GM21447 (cell line): ENCODE results near the gene RETN.

ENCODE experiments used
- ATAC-seq: cut with Tn5 transposase; IDR thresholded peaks from one replicate; pipeline ENCODE4 v1.9.1; 2021; ENCODE audit not compliant: unreplicated experiment

Gene RETN

GRCh38 chr19:7705387-7706187 is 36.7 kb downstream of the RETN start:
- peak; percentile 49 for ATAC-seq

GRCh38 chr19:7706188-7706954 is 37.5 kb downstream of the RETN start:
- ATAC-seq, result no peak

GRCh38 chr19:7706955-7707456 is 38.2 kb downstream of the RETN start:
- ATAC-seq, result no peak

- no peak for ATAC-seq
Measured at GRCh38 chr19:7709932-7710460, 41.1 kb downstream of the RETN start.

- no peak for ATAC-seq
Measured at GRCh38 chr19:7710616-7711015, 41.8 kb downstream of the RETN start.

- ATAC-seq, result no peak
Measured at GRCh38 chr19:7715671-7716070, 46.8 kb downstream of the RETN start.

- no peak for ATAC-seq
Measured at GRCh38 chr19:7716762-7717161, 47.9 kb downstream of the RETN start.

- ATAC-seq, result no peak
Measured at GRCh38 chr19:7718668-7719067, 49.8 kb downstream of the RETN start.
